Medulla oblongata (tissue), 1 donor: ENCODE measurements around the gene CST7.
"Not testable (repeated sequence)": the region's sequence is repeated elsewhere in the genome, so short reads cannot be mapped to it uniquely, and the experiment has no call there.

Experiments
- DNase-seq: peaks from one replicate; pipeline ENCODE4 v3.0.0-alpha.2; 2015; ENCODE audit errors: extremely low spot score

CST7 gene

DNA sequence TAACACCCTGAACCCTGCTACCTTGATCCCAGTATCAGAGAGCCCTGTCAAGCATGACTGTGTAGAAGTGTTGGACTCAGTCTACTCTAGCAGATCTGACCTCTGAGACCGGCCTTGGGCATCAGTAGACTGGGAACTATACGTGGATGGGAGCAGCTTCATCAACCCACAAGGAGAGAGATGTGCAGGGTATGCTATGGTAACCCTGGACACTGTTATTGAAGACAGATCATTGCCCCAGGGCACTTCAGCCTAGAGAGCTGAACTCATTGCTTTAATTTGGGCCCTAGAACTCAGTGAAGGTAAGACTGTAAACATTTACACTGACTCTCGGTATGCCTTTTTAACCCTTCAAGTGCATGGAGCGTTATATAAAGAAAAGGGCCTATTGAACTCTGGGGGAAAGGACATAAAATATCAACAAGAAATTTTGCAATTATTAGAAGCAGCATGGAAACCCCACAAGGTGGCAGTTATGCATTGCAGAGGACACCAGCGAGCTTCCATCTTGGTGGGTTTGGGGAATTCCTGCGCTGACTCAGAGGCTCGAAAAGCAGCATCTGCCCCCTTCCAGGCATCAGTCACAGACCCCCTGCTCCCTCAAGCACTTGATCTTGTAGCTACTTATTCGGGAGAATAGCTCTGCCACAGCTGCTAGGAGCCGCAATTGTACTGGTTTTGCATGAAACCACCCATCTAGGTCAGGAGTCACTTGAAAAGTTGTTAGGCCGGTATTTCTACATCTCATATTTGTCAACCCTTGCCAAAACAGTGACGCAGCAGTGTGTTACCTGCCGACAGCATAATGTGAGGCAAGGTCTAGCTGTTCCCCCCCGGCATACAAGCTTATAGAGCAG lies 19.0 kb upstream of the CST7 start:
- DNase-seq = not testable (repeated sequence)

DNA sequence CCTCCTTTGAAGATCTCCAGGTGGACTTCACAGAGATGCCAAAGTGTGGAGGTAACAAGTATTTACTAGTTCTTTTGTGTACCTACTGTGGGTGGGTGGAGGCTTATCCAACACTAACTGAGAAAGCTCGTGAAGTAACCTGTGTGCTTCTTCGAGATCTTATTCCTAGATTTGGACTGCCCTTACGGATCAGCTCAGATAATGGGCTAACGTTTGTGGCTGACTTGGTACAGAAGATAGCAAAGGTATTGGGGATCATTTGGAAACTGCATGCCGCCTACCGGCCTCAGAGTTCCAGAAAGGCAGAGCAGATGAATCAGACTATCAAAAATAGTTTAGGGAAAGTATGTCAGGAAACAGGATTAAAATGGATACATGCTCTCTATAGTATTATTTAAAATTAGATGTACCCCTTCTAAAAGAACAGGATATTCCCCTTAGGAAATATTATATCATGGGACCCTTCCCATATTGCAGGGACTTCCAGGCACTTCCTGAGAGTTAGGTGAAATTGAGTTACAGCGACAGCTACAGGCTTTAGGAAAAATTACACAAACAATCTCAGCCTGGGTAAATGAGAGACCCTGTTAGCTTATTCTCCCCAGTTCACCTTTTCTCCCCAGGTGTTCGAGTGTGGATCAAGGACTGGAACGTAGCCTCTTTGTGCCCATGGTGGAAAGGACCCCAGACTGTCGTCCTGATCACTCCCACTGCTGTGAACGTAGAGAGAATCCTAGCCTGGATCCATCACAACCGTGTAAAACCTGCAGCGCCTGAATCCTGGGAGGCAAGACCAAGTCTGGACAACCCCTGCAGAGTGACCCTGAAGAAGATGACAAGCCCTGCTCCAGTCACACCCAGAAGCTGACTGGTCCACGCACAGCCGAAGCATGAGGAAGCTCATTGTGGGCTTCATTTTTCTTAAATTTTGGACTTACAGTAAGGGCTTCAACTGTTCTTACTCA lies 18.1 kb upstream of the CST7 start:
- not testable (repeated sequence) for DNase-seq

- DNase-seq = peak; percentile 26
Observed at GRCh38 chr20:24931893-24932292, 17.2 kb upstream of the CST7 start.

GRCh38 chr20:24933266-24933908 lies 15.7 kb upstream of the CST7 start:
- DNase-seq = no peak

- DNase-seq = no peak
Observed at GRCh38 chr20:24934101-24934661, 14.9 kb upstream of the CST7 start.

GRCh38 chr20:24934716-24935115 lies 14.4 kb upstream of the CST7 start:
- no peak for DNase-seq

DNA sequence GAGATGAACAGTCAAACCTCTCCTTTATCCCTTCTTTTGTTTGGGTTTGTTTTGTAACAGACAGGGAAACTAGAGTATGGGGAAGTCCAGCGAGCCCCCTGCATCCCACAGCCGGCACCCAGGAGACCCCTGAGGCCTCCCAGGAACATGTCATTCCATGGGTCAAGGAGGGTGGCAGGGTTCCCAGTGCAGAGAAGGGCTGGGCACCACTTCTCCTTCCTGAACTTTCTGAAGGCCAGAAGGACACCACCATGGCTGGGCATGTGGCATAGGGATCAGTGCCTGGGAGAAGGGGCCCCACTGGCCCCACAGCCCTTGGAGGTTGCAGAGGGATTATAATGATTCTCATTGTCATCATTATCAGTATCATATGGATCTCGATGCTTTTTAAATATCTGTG lies 13.9 kb upstream of the CST7 start:
- no peak for DNase-seq

- DNase-seq = no peak
Observed at GRCh38 chr20:24935766-24936525, 13.1 kb upstream of the CST7 start.

- DNase-seq = no peak
Observed at GRCh38 chr20:24936526-24937407, 12.3 kb upstream of the CST7 start.

GRCh38 chr20:24937579-24937978 lies 11.5 kb upstream of the CST7 start:
- no peak for DNase-seq

DNA sequence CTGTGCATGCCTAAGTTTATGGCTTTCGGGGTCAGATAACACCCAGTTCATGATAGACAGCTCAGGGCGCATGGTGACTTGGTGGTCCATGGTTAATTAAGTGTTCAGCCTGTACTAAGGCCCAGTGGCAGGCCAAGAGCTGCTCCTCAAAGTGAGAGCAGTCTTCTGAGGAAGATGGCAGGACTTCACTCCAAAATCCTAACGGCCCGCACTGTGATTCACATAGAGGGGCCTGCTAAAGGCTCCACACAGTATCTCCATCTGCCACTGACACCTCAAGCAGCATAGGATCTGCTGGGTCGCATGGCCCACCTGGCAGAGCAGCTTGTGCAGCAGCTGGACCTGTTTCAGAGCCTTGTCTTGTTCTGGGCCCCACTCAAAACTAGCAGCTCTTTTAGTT lies 10.6 kb upstream of the CST7 start:
- DNase-seq = no peak

DNA sequence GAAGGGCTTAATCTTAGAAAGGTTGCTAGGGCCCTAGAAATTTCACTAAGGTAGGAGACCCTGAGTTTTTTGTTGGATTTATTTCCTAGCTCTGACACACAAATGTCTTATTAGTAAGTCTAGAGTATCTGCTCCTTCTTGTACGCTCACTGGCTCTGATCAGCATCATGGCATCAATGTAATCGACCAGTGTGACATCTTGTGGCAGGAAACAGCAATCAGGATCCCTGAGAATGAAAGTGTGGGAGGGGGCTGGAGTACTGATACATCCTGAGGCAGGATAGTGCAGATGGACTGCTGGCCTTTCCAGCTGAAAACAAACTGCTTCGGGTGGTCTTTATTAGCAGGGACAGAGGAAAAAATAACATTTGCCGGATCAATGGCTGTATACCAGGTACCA lies 10.0 kb upstream of the CST7 start:
- no peak for DNase-seq

DNA sequence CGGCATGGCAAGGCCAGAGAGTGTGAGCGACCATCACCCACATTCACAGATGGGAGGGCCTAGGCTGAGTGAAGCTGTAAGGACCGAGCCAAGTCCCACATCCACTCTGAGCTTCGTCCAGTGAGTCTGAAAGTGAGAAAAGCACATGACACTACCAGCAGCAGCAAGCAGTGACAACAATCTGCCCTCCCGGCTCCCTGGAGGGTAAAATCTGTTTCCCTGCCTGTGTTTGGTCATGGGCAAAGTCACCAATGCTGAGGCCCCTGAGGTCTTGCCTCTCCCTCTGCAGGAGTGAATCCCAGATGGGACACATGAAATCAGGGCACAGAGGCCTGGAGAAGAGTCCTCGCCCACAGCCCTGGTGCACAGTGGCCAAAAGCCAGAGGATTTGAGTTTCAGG lies 6.4 kb upstream of the CST7 start:
- no peak for DNase-seq

DNA sequence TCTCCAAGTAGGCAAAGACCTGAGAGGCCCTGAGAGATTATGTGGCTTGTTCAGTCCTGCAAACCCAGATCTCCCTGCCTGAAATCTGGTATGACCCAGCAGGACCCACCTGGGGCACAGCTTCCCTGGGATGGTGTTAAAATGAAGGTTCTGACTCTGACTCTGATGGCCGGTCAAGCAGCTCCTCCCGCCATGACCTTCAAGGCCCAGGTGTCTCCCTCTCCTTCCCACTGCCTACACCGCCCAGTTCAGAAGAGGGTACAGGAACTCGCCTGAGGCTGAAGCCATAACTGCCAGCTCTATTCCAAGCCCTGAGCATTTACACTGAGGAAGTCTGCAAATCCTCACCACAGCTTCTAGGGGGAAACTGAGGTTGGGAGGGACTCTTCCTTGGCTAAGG lies 5.9 kb upstream of the CST7 start:
- DNase-seq = no peak

DNA sequence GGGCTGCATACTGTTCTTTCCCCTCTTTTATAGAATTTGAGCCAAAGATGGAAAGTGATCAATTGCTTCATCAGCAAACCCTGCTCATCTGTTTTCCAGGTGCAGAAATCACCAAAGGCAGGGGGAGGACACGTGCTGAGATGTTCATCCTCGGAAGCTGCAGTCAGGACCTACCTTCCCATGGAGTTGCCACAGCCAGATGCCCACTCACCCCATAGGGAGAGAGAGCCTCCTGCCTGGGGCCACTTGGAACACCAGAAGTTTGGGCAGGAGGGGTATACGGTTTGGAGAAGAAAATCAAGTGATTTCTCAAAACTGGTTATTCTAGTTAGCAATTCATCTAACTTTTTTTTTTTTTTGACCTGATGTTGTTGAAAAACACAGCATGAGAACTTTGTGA lies 5.3 kb upstream of the CST7 start:
- no peak for DNase-seq

DNA sequence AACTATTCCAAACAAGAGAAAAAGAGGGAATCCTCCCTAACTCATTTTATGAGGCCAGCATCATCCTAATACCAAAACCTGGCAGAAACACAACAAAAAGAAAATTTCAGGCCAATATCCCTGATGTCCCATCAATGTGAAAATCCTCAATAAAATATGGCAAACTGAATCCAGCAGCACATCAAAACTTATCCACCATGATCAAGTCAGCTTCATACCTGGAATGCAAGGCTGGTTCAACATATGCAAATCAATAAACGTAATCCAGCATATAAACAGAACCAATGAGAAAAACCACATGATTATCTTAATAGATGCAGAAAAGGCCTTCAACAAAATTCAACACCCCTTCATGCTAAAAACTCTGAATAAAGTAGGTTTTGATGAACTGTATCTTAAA lies 2.7 kb upstream of the CST7 start:
- not testable (repeated sequence) for DNase-seq

DNA sequence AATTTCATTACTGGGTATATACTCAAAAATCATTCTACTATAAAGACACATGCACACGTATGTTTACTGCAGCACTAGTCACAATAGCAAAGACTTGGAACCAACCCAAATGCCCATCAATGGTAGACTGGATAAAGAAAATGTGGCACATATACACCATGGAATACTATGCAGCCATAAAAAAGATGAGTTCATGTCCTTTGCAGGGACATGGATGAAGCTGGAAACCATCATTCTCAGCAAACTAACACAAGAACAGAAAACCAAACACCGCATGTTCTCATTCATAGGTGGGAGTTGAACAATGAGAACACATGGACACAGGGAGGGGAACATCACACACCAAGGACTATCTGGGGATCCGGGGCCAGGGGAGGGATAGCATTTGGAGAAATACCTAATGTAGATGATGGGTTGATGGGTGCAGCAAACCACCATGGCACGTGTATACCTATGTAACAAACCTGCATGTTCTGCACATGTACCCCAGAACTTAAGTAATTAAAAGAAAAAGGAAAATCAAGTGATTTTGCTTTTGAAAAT lies 602 bp upstream of the CST7 start:
- not testable (repeated sequence) for DNase-seq

- DNase-seq = no peak
Observed at GRCh38 chr20:24949756-24950127, 673 bp downstream of the CST7 start.

DNA sequence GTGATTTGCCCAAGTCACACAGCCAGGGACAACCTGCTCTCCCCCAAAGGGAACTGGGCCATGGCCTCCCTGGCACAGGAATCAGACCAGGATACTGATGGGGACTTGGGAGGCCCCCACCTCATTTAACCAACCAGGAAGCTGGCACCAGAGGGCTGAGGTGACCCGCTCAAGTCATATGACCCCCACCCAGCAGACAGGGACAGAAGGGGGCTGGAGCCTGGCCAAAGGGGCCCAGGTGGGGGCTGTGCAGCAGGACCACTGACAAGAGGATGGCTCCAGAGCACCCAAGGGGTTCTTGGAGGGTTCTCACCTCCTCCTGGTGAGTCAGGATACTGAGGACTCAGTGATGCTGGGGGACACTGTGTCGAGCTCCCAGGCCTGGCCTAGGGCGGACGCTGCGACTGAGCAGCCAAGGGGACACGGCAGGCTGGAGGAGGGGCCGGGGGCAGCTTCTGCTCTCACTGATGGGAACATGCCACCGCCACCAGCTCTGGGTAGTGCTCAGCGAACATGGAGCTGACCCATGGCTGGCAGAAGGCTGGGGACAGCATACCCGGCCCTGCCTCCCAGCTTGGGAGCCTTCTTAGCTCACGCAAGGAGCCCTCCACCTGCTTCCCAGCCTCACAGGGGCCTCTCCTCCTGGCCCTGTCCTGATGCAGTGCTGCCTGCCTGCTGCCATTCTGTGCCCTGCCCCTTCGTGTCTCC lies 1.2 kb downstream of the CST7 start:
- no peak for DNase-seq
